Activated CD8-positive, alpha-beta memory T cell treated with anti-CD3 and anti-CD28 coated beads, Interleukin-2, amount 10 ng/mL, durations not matched to agents 7 days and 5 days (primary cell): Measurements from ENCODE around the gene MAPK8IP2. TPM values are rescaled to one million over a fixed set of nuclear protein-coding genes. Genes with fewer than 3 reads are reported as not detected.
"Not testable (repeated sequence)": the region's sequence is repeated elsewhere in the genome, so short reads cannot be mapped to it uniquely, and the experiment has no call there.

Experiments
- ATAC-seq: fragments of 150-1000 bp; cut with Tn5 transposase; one replicate; pipeline ENCODE4 v1.10.0; 2021; ENCODE audit warnings: moderate library complexity
- CTCF ChIA-PET: fragments of 350-600 bp; sonication (Branson Sonifier 250); formaldehyde crosslinking; loops from one replicate; lab custom pipeline; 2021; ENCODE audit warnings: antibody characterized with exemption; lab: Charles Lee
- DNase-seq: peaks from one replicate; pipeline ENCODE4 v3.0.0-alpha.2; 2020
- H3K27ac Mint-ChIP-seq: one replicate; pipeline ENCODE4 v1.8.0; 2021; ENCODE audit warnings: mild to moderate bottlenecking, mixed read lengths
- H3K27me3 Mint-ChIP-seq: one replicate; pipeline ENCODE4 v1.8.0; 2021; ENCODE audit warnings: mixed read lengths
- H3K36me3 Mint-ChIP-seq: one replicate; pipeline ENCODE4 v1.8.0; 2021; ENCODE audit warnings: mild to moderate bottlenecking, mixed read lengths
- H3K4me1 Mint-ChIP-seq: one replicate; pipeline ENCODE4 v1.8.0; 2021; ENCODE audit warnings: mixed read lengths
- H3K4me3 Mint-ChIP-seq: one replicate; pipeline ENCODE4 v1.8.0; 2021; ENCODE audit warnings: mild to moderate bottlenecking, moderate library complexity, mixed read lengths
- H3K9me3 Mint-ChIP-seq: one replicate; pipeline ENCODE4 v1.8.0; 2022; ENCODE audit warnings: low read depth, mixed read lengths
- total RNA-seq, 2 experiments: library from RNA; stranded (reverse); gene quantifications; one replicate each; pipeline ENCODE4 v1.2.3, GENCODE V29; 2021

MAPK8IP2 gene
- total RNA-seq, 2 experiments from 2014 or later, result 0.19 to 0.29 TPM

DNA sequence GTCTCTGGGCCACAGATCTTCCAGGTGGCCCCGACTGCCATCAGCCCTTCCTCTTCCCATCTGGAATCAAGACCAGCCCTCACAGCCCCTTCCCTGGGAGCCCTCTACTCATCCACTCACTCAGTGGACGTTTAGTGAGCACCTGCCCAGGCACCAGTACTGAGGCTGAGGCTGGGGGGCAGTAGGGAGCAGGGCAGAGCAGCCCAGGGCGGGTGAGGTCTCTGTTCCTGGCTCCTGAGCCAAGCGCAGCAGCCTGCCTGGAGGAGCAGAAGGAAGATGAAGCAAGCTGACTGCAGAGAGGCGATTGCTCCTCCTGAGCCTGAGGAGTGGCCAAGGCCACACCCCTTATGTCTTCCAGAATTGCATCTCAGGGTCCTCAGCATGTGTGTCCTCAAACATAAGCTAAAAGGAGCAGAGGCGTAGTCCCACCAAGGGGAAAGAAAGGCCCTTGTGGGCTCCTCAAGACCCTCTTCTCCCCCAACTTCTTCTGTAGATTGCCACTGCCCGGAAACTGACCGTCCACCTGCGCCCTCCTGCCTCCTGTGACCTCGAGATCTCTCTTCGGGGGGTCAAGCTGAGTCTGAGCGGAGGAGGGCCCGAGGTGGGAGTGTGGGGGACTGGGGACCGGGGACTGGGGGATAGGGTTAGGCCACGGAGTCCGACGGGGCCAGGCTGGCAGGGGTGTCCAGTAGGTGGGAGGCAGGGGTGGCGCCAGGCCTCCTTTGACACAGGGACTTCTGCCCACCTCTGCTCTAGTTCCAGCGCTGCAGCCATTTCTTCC, 5.8 kb downstream of the MAPK8IP2 start:
- Mint-ChIP-seq H3K9me3 (no peaks in the 10 kb centered on the region), H3K27me3 (peaks cover 36% of the 10 kb centered on the region), H3K27ac (no peak overlapping the region), H3K4me1 (peaks cover 2% of the 10 kb centered on the region), H3K36me3 (no peaks in the 10 kb centered on the region), H3K4me3 (no peak overlapping the region)
- DNase-seq, result no peak
- CTCF ChIA-PET, result interaction anchor here (1.8 kb wide), 1 partner anchor 58 kb away, joined by 4 read pairs; no protein-coding TSS in a partner anchor
- ATAC-seq, result peak; percentile 15

DNA sequence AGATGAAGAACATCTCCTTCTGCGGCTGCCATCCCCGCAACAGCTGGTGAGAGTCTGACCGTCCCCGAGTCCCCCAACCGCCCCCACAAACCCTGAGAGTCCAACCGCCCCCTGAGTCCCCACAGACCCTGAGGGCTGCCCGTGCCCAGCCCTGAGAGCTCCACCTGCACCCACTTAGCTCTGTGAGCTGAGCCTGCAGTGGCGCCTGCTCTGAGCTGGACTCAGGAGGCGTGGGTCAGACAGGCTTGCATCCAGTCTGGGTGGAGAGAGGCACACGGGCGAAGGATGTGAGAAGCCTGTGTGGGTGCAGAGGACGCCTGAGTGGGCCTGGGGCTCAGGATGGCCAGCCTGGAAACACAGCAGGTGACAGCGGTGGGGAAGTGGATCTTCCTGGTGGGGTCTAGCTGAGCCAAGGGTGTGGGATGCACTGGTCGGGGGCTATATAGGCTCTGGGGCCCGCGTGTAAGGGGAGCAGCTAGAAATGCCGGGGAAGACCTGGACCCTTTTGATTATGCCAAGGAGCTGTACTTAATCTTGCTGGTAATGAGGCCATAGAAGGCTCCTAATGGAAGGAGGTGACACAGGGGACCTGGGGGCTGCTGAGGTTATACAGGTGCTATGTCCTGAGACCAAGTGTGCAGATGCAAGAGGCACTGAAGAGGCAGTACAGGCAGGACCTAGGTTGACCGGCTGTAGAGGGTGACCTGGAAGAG, 6.5 kb downstream of the MAPK8IP2 start:
- Mint-ChIP-seq H3K9me3 (no peaks in the 10 kb centered on the region), H3K27me3 (peaks cover 32% of the 10 kb centered on the region), H3K36me3 (no peaks in the 10 kb centered on the region), H3K4me3 (no peak overlapping the region), H3K4me1 (peaks cover under 1% of the 10 kb centered on the region), H3K27ac (no peak overlapping the region)
- CTCF ChIA-PET, result no interaction called here
- ATAC-seq, result no peak
- DNase-seq, result no peak

DNA sequence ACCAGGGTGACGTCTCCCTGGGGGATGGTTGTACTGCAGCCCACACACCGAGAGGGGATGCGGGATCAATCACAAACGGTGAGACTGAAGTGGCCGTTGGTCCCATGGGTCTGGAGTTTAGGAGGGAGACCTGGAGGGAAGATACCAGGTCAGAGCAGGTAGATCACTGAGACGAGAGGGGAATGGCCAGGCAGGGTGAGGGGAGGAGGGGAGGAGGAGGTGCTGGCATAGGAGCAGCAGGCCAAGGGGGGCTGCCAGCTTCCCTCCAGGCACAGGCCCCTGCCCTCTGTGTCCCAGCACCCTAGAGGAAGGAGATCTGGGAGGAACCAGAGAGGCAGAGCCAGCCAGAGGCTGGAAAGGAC, 7.0 kb downstream of the MAPK8IP2 start:
- Mint-ChIP-seq H3K27ac (no peak overlapping the region), H3K9me3 (no peaks in the 10 kb centered on the region), H3K4me1 (peaks cover 4% of the 10 kb centered on the region), H3K27me3 (peaks cover 27% of the 10 kb centered on the region), H3K4me3 (no peak overlapping the region), H3K36me3 (no peaks in the 10 kb centered on the region)
- ATAC-seq, result no peak
- DNase-seq, result no peak
- CTCF ChIA-PET, result no interaction called here

DNA sequence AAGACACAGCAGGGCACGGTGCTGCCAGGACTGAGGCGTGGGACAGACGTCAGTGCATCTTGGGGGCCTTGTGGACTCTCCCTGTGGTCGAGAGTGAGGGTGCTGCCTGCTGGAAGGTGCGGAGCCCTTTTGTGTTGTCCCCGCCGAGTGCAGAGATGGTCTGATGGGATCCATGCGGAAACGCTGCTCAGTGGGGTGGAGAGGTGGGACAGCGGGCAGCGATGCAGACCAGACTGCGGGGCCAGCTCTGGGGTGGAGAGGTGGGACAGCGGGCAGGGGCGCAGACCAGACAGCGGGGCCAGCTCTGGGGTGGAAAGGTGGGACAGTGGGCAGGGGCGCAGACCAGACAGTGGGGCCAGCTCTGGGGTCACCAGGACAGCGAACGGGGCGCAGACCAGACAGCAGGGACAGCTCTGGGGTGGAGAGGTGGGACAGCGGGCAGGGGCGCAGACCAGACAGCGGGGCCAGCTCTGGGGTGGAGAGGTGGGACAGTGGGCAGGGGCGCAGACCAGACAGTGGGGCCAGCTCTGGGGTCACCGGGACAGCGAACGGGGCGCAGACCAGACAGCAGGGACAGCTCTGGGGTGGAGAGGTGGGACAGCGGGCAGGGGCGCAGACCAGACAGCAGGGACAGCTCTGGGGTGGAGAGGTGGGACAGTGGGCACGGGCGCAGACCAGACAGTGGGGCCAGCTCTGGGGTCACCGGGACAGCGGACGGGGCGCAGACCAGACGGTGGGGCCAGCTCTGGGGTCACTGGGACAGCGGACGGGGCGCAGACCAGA, 7.7 kb downstream of the MAPK8IP2 start:
- H3K27ac Mint-ChIP-seq, H3K4me3 Mint-ChIP-seq, H3K4me1 Mint-ChIP-seq, H3K36me3 Mint-ChIP-seq, DNase-seq, H3K9me3 Mint-ChIP-seq, ATAC-seq: not testable (repeated sequence)
- H3K27me3 Mint-ChIP-seq, result peaks cover 24% of the 10 kb centered on the region
- CTCF ChIA-PET, result interaction anchor here (1.2 kb wide), 1 partner anchor 45 kb away, joined by 3 read pairs; the partner anchor contains the start of gene SYCE3

DNA sequence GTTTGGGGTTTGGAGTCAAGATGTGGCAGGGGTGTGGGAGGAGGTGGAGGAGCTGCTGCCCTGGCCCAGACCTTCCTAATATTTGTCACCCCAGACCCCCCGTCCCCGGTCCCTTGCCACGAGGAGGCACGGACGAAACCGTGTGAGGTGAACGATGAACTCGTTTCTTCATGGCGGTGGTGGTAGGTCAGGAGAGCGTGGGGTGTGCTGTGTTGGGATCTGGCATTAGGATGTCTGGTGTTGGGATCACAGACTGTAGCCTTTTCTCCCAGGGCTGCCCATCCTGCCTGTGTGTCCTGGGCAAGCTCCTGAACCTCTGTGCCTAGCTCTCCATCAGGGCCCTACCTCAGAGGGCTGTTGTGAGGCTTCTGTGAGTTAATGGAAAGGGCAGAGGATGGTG, 8.4 kb downstream of the MAPK8IP2 start:
- Mint-ChIP-seq H3K9me3 (no peaks in the 10 kb centered on the region), H3K4me3 (no peak overlapping the region), H3K4me1 (peaks cover 7% of the 10 kb centered on the region), H3K27me3 (peaks cover 24% of the 10 kb centered on the region), H3K27ac (no peak overlapping the region), H3K36me3 (no peaks in the 10 kb centered on the region)
- no peak for ATAC-seq
- CTCF ChIA-PET, result interaction anchor here (1.0 to 1.2 kb wide), 2 partner anchors 46 to 83 kb away, joined by 3 read pairs; partner anchors contain the start of genes SCO2 and SYCE3
- no peak for DNase-seq

DNA sequence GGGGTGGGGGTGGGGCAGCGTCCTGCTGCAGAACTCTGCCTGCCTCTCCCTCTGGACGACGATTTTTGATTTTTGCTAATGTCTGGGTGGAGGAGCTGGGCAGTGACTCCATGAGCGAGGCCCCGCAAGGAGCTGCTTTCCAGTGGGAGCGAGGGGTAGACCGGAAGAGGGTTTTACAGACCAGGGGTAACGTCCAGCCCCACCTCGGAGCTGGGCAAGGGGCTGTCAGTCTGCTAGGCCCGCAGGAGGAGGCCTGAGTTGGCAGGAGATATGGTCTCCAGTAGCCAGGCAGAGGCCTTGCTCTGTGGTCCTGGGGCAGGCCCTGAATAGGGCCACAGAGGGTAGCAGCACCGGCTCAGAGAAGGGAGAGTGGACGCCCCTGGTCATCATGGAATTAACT, 9.0 kb downstream of the MAPK8IP2 start:
- H3K27ac Mint-ChIP-seq, result no peak overlapping the region
- H3K27me3 Mint-ChIP-seq, result peaks cover 27% of the 10 kb centered on the region
- CTCF ChIA-PET, result interaction anchor here (1.0 to 1.2 kb wide), 2 partner anchors 47 to 84 kb away, joined by 3 read pairs; partner anchors contain the start of genes SCO2 and SYCE3
- peaks cover 7% of the 10 kb centered on the region for H3K4me1 Mint-ChIP-seq
- no peak for DNase-seq
- H3K36me3 Mint-ChIP-seq, result no peaks in the 10 kb centered on the region
- H3K9me3 Mint-ChIP-seq, result no peaks in the 10 kb centered on the region
- ATAC-seq, result no peak
- H3K4me3 Mint-ChIP-seq, result no peak overlapping the region

DNA sequence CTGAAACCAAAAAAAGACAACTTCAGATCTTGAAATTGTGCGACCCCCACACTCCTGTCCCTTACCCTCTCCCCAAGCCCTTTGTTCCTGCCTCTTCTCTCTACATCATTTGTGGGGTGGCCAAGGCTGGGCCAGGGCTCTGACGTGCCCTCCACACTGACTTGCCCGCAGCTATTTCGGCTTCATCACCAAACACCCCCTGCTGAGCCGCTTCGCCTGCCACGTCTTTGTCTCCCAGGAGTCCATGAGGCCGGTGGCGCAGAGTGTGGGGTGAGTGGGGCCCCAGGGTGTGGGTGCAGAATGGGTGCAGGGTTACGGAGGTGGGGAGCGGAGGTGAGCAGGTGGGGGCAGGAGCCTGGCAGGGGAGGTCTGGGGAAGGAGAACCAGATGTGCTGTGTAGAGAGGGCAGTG, 9.5 kb downstream of the MAPK8IP2 start:
- CTCF ChIA-PET, result interaction anchor here (1.0 kb wide), 1 partner anchor 84 kb away, joined by 3 read pairs; the partner anchor contains the start of gene SCO2
- Mint-ChIP-seq H3K4me3 (no peak overlapping the region), H3K4me1 (peaks cover 7% of the 10 kb centered on the region), H3K27me3 (peaks cover 27% of the 10 kb centered on the region), H3K36me3 (no peaks in the 10 kb centered on the region), H3K9me3 (no peaks in the 10 kb centered on the region), H3K27ac (no peak overlapping the region)
- ATAC-seq, result no peak
- DNase-seq, result no peak

DNA sequence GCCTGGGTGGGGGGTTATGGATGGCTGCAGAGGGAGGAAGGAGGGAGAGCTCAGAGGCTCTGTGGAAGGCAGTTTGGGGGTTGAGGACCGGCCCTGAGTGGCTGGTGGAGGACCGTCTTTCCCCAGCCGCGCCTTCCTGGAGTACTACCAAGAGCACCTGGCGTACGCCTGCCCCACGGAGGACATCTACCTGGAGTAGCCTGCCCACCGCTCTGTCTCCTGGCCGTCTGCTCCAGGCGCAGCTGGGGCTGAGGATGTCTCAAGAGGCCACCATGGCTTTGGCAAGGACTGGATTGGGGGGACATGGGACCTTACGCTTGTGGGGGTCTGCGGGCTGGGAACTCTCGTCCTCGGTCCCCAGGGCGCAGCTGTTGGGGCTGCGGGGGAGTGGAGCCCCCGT, 10.0 kb downstream of the MAPK8IP2 start:
- DNase-seq (no peak), ATAC-seq (no peak)
- no peaks in the 10 kb centered on the region for H3K36me3 Mint-ChIP-seq
- peaks cover 7% of the 10 kb centered on the region for H3K4me1 Mint-ChIP-seq
- H3K27me3 Mint-ChIP-seq, result peaks cover 22% of the 10 kb centered on the region
- H3K27ac Mint-ChIP-seq, result no peak overlapping the region
- no peaks in the 10 kb centered on the region for H3K9me3 Mint-ChIP-seq
- CTCF ChIA-PET, result no interaction called here
- no peak overlapping the region for H3K4me3 Mint-ChIP-seq

DNA sequence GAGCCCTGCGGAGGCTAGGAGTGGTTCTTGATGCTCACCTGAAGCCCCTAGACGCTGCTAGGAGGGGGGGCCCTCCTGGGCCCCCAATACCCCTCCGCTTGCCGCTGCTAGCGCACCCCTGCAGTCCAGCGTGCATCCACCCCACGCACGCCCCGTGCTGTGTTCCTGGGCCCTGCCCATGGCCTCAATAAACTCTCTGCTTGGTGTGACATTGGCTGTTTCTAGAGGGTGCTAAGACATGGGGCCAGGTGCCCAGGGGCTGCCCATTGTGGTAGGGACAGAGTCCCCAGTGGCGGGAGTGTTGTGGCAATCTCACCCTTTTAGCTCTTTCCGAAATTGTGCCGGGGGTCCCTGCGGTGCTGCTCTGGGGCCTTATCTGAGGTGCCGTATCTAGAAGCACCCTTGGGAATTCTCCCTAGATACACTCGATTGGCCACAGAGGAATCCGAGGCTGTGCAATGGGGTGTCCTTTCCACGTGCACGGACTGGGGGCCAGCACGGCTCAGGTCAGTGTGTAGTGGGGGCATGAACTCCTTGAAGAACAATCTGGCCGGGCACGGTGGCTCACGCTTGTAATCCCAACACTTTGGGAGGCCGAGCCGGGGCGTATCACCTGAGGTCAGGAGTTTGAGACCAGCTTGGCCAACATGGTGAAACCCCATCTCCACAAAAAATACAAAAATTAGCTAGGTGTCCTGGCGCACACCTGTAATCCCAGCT, 10.9 kb downstream of the MAPK8IP2 start:
- ATAC-seq (no peak), DNase-seq (no peak)
- CTCF ChIA-PET, result no interaction called here
- Mint-ChIP-seq H3K27me3 (peaks cover 20% of the 10 kb centered on the region), H3K27ac (no peak overlapping the region), H3K4me1 (peaks cover 7% of the 10 kb centered on the region), H3K4me3 (no peak overlapping the region), H3K36me3 (no peaks in the 10 kb centered on the region), H3K9me3 (no peaks in the 10 kb centered on the region)

DNA sequence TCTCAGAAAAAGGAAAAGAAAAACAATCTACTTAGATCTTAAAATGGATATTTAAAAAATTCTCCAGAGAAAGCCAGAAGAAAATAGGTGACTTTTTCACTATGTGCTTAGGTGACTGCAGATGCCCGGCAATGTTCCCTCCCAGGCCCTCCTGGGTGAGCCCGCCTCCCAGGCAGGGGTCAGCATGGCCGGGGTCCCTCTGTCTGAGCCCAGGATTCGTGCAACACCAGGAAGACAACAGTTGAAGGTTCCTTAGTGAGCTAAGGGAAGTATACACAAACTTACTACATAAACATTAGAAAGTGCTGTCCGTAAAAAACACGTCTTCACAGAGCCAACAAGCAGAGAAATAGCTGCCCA, 11.6 kb downstream of the MAPK8IP2 start:
- H3K4me1 Mint-ChIP-seq, result peaks cover 7% of the 10 kb centered on the region
- ATAC-seq, result no peak
- H3K27me3 Mint-ChIP-seq, result peaks cover 20% of the 10 kb centered on the region
- H3K4me3 Mint-ChIP-seq, result no peak overlapping the region
- no peak overlapping the region for H3K27ac Mint-ChIP-seq
- CTCF ChIA-PET, result no interaction called here
- DNase-seq, result no peak
- no peaks in the 10 kb centered on the region for H3K36me3 Mint-ChIP-seq
- no peaks in the 10 kb centered on the region for H3K9me3 Mint-ChIP-seq

DNA sequence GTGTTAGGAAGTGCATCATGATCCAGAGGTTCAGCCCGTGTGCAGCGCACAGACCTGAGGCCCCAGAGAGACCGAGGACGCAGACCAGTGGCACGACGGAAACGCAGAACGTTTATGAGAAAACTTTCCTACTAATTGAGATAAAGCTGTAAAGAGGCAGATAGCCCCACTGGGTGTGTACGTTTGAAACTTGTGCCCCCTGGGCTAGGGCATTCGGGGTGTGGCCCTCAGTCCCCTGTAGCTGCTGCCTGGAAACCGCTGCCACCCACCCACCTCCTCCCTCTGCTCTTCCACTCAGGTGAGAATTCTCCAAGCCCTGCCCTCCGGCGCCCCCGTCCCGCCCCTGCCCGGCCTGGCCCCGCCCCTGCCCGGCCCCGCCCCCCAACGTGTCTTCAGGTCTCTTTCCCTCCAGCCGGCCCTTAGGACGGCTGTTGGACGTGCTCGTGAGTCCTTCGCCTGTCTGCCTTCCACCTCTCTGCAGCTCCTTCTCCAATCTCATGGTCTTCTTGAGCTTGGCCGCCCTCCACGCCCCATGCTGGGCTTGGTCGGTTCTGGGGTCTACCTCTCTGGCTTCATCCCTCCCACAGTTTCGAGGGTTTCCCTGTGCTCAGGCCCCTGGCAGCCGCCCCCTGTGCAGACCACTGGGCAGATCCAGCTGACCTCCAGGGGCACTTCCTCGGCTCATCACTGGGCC, 12.1 kb downstream of the MAPK8IP2 start:
- ATAC-seq (peak; percentile 50), DNase-seq (no peak)
- Mint-ChIP-seq H3K4me3 (no peak overlapping the region), H3K27me3 (peaks cover 16% of the 10 kb centered on the region), H3K4me1 (peaks cover 7% of the 10 kb centered on the region), H3K36me3 (no peaks in the 10 kb centered on the region), H3K9me3 (no peaks in the 10 kb centered on the region), H3K27ac (no peak overlapping the region)
- CTCF ChIA-PET, result interaction anchor here (1.0 kb wide), 1 partner anchor 115 kb away, joined by 3 read pairs; no protein-coding TSS in a partner anchor

DNA sequence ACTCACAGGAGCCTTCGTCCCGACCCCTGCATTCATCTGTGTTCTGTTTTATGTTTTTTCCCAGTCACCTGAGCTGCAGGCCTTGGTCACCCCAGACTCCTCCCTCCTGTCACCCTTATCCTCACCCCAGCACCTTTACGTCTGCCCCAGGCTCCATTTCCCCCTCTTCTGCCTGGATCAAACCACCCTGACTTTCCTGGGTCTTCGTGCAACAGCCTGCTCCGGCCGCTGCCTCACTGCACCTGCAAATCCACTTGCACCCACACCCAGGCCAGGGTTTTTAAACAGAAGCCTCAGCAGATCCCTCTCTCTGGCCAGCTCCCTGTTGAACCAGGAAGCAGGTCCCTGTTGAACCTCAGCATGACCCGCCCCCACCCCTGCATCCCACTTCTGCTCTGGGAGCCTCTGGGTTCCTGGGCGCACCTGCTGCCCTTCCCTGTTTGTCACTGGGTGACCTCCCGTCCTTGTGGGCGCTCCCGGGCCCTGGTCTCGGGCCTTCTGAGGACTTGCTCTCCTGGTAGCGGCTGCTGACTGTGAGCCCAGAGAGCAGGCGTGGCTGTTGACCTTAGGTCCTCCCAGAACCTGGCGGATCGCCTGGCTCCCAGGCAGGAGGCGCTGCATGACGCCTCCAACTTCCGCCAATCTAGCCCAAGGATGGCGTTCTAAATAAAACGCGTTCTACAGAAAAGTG, 12.8 kb downstream of the MAPK8IP2 start:
- ATAC-seq, result no peak
- peaks cover 14% of the 10 kb centered on the region for H3K27me3 Mint-ChIP-seq
- CTCF ChIA-PET, result interaction anchor here (1.0 kb wide), 1 partner anchor 115 kb away, joined by 3 read pairs; no protein-coding TSS in a partner anchor

More for the DNA sequence above, 12.8 kb downstream of the MAPK8IP2 start:
- H3K4me1 Mint-ChIP-seq, result peaks cover 9% of the 10 kb centered on the region
- no peak for DNase-seq
- H3K27ac Mint-ChIP-seq, result no peak overlapping the region
- no peaks in the 10 kb centered on the region for H3K9me3 Mint-ChIP-seq
- H3K4me3 Mint-ChIP-seq, result no peak overlapping the region
- no peaks in the 10 kb centered on the region for H3K36me3 Mint-ChIP-seq
